CD4-positive, alpha-beta T cell treated with Interleukin-10 for 1 hour (primary cell): ENCODE data around the gene PTPRH.

ENCODE experiments used
- DNase-seq: peaks from one replicate; pipeline ENCODE4 v3.0.0-alpha.2; 2020

PTPRH gene

DNA sequence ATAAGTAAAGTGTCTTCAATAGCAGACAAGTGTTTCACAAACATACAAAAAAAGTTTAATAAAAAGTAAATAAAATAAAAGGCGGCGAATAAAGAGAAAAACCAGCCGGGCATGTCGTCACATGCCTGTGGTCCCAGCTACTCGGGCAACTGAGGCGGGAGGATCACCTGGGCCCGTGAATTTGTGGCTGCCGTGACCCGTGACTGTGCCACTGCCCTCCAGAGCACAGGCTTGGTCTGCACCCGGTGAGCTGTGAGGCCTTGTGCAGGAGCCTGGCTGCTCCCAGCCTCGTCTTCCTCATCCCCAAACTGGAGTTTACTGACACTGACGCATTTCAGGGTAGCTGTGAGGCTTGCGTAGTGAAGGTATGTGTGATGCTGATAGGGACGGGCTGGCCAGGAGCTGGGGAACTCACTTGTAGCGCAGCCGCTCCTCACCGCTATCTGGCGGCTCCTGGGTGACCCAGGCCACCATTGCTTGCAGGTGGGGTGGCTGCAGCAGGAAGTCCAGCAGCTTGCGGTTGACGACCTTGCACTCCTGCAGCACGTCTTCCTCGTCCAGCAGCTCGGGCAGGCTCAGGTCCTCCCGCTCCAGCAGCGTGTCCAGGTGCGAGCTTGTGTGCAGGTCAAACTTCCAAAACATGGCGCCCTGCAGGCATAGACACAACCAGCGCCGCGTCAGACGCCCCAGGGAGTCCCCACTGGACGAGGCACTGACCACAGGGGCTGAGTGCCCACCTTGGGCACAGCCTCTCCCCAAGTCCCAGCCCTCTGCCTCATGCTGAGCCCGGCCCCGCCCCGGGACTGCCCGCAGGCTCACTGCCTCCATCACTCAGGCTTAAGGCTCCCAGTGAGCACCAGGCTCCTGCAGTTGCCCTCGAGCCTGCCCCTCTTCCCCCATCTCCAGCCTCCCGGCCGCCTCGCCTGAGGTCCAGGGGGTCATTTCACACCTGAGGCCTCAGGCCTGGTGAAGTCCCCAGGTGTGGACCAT lies 37.5 kb upstream of the PTPRH start:
- DNase-seq = no peak

DNA sequence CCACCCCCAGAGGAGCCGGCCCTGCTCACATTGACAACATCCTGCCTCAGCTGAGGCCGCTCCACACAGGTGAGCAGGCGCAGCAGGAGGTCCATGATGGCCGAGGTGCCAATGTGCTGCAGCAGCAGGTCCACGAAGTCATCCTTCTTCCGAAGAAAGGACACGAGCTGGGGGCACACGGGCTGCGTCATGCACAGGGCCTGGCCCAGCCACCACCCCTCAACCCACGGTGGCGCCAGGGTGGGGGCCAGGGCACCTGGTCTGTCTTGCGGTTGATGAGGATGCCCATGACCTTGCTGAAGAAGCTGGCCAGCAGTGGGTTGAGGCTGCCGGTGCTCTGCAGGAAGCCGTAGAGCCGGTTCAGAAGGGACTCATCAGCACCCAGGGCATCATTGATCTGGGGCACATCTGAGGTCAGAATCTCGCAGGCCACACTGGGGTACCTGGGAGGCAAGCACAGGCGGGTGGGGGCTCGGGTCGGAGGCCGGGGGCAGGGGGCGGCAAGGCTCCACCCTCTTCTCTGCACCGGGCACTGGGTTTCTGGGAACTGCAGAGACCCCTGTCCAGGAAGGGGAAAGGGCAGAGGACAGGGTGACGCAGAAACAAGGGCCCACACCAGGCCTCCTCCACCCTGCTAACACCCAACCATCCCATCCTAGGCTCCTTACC lies 36.1 kb upstream of the PTPRH start:
- no peak for DNase-seq

DNA sequence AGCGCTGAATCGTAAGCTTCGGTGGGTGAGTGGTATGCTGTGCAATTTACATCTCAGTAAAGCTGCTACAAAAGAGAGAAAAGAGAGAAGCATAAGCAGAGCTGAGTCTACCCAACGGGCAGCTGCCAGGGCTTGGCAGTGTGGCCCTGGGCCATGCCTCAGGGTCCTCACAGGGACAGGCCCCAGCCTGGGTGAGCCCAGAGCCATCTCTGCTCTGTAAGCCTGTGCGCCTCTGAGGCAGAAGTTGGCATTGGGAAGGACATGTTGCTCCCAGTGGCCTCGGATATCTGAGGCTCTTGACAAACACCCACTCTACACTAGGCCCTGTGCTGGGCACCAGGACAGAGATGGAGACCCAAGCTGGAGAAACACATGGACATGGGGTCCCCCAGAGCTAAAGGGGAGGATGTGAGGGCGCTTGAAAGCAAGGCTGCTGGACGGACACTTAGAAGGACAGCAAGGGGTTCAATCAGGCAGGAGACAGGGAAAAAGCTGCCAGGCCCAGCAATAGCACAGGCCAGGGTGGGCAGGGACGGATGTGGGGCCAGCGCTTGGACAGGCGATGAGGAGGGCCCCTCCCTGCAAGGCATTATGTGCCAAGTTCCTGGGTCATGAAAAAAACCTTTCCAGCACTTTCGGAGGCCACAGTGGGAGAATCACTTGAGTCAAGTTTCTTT lies 34.8 kb upstream of the PTPRH start:
- no peak for DNase-seq

DNA sequence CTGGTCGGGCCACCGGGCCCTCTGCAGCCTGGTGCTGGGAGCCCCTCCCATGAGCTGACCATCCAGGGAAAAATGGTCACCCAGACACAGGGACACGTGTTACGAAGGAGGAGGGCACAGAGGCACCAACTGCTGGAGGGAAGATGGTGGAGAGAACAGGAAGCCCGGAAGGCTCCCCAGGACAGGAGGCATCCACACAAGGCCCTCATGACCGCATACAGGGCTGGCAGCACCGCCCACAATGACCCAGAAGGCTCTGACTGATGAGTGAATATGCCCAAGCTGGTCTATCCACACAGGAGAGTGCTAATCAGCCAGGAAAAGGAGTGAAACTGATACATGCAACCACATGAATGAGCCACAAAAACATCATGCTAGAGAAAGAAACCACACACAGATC lies 33.2 kb upstream of the PTPRH start:
- no peak for DNase-seq

DNA sequence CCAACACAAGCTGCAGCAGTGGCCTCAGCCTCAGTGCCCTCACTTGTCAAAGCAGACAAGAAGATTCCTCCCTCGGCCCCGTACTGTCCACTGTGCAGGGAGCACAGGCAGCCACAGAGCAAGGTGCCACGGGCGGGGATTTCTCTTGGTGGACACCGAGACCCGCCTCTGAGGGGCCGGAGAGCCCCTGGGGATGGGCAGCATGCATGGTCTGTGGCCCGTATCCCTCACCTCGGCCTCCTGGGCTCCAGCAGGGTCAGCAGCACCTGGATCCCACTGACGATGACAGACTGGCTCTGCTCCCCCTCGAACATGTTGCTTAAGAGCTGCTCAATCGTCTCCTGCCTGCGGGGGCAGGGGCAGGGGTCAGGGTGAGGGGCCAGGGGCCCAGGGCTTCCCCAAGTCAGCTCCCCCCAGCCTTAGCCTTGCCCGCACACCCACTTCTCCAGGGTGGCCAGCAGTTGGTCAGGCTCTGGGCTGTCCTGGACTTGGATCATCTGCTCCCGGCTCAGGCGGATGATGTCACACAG lies 32.7 kb upstream of the PTPRH start:
- DNase-seq = no peak

DNA sequence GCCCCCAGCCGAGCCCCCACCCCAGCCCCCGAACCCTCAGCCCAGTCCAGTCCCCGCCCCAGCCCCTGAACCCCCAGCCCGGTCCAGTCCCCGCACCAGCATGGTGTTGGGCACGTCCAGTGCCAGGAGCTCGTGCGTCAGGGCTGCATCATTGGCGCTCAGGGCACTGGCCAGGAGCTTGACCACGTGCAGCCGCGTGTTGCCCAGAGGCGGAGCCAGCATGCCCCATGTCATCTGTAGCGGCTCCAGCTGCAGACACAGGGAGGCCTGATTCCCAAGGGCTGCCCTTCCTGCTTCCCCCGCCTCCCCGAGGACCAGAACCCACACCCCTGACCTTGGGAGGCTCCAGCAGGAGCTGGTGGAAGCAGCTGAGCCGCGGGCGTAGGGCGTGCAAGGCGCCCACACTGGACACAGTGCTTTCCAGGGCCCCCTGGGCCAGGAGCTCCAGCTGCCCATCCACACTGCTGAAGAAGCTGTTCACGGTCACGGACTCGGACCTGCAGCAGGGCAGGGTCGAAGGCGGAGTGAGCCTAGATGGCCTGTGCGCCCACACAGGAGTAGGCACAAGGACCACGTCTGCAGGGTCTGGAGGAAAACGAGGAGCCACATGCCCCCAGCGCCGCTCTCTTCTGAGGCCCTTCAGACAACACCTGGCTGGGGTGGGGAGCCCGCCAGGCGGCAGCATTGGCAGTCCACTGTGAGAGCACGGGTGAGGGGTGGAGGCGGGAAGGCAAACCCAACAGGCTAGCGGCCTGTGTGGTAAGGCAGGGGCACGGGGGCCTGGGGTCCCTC lies 32.0 kb upstream of the PTPRH start:
- no peak for DNase-seq

DNA sequence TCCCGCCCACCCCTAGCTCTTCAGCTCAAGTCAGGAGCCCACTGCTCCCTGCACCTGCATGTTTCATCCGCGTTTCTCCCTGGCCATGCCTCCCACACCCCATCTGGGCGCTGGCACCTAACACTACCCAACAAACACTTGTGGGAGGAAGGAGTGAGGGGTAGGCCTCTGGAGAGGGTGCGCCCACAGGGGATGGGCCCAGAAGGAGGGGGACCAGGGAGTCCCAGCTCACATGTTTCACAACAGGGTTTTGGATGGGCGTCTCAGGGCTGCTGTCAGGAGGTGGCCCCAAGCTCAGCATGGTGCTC lies 31.4 kb upstream of the PTPRH start:
- DNase-seq = no peak

DNA sequence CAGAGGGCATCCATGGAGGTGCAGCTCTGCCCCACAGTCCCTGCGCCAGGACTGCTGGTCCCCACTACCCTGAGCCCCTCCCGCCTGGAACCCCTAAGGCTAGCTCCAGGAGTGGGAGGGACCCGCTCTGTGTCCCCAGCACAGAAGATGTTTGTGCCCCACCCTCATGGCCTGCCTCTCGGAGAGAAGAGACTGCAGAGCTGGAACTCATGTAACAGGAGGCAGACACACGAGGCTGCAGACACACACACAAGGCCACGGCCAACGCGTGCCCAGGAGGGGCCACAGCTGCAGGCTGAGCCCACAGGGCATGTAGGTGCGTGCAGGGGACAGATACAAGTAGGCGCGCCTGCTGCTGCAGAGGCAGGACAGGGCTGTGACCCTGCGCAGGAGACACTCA lies 29.7 kb upstream of the PTPRH start:
- no peak for DNase-seq

DNA sequence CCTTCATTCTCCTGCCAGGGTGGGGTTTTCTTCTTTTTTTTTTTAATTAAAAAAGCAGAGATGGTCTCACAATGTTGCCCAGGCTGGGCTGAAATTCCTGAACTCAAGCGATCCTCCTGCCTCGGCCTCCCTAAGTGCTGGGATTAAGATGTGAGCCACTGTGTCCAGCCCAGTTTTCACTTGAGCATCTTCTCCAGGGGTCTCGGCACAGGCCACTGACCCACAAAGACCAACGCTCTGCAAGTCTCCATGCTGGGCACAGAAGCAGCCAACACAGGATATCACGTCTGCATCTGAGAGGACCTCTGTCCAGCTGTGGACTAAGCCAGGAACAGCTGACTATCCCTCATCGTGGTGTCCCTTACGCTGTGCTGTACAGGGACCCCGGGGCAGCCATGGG lies 28.7 kb upstream of the PTPRH start:
- DNase-seq = no peak

DNA sequence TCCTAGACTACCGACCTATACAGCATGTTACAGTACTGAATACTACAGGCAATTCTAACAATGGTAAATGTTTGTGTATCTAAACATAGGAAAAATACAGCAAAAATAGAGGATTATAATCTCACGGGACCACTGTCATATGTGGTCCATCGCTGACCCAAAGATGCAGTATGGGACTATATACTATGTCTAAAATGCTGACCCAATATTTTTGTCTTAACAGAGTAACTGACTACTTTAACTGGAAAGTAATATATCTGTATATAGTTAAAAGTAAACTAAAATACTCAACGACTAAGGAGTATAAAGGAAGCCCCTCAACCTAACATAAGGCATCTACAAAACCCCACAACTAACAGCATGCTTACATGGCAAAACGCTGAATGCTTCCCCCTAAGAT lies 23.7 kb upstream of the PTPRH start:
- no peak for DNase-seq

DNA sequence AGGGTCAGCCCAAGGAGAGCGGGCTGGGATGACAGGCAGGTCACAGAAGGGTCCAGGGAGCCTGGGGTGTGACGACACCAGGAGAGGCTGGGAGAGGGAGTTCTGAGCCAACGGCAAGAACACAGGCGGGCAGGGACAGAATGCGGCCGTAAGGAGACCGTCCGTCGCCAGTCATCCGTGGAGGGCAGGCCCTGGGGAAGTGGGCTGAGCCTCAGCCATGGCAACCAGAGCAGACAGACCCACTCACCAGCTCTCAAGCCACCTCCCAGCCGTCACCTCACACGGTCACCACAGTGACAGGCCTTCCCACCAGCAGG lies 22.9 kb upstream of the PTPRH start:
- no peak for DNase-seq

DNA sequence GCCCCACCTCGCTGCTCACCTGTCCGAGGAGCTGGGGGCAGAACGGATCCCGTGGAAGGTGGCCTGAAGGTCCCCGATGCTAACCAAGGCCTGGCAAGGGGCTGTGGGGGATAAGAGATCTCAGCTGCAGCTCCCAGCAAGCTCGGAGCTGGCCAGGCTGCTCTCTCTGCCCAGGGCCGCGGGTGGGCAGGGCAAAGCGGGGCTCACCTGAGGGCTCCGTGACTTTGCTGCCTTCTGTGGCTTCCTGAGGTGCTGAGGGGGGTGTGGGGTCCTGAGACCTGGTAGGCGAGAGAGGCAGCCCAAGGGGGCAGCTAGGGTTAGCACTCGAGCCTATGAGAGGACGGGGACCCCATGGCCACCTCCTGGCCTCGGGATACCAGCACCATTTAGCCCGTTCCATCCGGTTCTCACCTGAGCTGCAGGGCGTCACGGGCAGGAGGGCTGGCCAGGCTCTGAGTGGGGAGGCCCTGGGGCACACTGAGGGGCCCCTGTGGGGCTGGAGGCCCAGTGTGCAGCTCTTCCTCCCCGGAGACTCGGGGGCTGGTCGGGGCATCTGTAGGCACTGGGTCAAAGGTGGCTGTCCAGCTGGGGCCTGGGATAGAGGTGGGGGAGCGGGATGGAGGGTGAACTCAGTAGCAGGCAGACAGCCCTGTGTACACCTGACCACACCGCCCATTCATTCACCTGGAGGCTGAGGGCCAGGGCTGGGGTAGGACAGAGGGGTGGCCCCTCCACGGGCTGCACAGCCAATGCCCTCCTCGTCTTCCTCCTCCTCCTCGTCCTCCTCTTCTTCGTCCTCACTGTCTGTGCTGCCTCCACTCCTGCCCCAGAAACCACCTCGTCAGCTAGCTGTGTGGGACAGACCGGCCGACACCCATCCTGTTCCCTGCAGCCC lies 22.3 kb upstream of the PTPRH start:
- DNase-seq = no peak

DNA sequence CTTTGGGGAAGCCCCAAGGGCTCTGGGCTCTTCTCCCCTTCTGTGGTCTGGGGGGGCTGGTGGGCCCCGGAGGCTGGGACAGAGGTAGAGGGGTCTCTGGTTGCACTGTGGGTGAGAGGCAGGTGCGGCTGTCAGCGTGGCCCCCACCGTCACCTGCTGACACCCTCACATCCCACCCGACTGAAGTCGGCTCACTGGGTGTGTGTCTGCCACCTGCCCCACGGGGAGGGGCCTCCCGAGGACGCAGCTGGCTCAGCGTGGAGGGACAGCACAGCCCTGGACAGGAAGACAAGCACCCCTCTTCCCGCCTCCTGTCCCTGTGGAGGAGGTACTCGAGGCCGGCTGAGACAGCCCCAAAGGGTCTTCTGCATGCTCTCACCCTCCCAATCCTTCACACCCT lies 21.5 kb upstream of the PTPRH start:
- no peak for DNase-seq

DNA sequence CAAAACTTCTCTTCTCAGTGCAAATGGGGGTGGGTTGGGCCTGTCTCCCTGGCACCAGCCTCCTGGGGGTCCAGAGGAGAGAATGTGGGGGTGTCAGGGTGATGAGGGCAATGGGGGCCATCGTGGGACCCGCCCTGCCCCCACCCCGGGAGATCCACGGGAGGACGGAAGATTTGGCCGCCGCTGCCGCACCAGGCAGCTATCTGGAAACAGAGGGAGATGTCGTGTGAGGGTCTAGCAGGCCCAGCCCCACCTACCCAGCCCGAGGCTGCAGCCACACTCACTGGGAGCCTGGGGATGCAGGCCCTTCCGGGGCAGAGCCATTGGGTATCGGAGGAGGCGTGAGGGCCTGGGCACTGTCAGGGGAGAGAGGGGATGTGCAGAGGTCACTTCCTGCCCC lies 21.0 kb upstream of the PTPRH start:
- no peak for DNase-seq

DNA sequence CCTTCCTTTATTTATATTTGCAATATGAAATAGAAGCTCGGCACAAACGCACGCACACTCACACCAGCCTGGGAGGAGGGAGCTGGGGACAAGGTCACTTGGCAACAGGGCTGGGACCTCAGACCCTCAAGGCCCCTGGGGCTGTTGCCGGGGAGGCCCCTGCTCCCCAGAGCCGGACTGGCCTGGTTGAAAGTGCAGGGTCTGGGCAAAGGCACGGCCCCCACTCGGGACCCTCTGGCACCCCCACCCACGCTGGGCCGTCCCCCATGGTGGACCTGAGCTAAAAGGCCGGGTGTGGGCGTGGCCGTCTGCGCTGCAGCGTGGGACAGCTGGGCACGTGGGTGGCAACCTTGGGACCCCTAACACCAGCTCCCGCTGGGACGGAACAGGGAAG lies 20.5 kb upstream of the PTPRH start:
- DNase-seq = no peak

DNA sequence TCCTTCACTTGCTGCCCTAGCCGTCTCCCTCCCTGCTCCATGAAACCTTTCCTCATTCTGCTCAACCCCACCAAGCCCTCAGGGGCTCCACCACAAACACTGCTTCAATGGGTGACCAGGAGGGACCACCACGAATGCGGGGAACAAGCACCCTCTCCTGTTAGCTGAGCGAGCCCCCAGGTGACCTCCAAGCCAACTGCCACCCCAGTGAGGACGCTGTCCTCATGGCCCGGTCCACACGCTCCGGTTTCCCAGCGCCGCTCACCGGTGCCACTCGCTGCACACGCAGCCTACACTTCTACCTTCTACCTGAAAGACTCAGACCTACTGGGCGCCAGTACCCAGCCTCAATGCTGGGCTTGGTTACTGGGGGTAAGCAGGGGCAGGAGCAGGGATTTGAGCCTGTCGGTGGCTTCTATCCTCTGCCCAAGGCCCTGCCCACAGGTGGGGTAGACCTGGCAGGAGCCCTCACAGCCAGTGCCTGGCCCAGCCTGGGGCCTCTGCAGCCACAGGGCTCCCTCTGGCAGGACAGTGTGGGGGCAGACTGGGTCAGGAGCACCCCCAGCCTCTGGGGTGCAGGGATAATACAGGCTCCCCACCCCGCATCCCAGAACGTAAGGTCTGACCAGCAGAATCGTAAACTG lies 20.0 kb upstream of the PTPRH start:
- no peak for DNase-seq

DNA sequence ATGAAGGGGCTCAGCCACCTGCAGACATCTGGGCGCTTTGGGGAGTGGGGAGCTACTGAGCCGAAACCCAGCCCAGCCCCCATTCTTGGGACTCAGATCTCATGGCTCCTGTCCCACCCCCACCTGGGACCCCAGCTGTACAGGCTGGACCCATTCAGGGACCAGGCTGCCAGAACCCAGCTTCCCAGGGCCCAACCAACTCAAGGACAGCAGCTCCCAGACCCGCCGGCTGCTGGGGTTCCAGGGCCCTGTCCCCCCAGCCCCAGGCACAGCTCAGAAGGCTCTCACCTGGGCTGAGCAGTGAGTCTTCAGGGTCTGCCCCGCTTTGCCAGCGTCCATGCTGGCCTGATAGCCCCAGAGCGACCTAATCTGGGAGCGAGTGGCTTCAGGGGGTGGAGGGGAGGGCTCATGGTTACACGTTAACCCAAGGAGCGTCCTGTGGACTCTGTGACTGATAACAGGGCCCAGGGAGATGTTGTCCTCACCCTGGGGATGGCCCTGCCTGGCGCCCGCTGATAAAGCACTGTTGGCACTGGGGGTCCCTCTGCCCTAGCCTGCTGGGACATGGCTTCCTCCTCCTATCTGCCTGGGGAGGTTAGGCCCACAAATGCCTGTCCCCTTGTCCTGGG lies 19.2 kb upstream of the PTPRH start, which contains the start of gene TMEM86B:
TMEM86B (minus strand) TSS at position 361 of the 629 bp plus-strand sequence; CDS start at position 339, 22 bp downstream.
- no peak for DNase-seq

DNA sequence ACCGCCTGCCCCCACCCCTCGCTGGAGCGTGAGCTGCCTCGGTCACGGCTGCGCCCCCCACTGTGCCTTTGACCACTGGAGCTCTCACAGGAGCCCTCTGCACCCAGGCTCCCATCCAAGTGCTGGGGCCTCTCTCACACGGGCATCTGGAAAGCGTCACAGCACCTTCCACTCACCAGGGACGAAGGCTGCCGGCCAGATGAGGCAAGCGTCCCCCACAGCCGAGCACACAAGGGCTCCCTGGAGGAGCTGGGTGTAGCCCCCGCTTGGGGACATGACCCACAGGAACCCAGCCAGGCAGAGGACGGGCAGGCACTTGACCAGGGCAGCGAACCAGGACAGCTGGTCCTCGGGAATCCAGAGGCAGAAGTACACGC lies 18.7 kb upstream of the PTPRH start:
- no peak for DNase-seq

DNA sequence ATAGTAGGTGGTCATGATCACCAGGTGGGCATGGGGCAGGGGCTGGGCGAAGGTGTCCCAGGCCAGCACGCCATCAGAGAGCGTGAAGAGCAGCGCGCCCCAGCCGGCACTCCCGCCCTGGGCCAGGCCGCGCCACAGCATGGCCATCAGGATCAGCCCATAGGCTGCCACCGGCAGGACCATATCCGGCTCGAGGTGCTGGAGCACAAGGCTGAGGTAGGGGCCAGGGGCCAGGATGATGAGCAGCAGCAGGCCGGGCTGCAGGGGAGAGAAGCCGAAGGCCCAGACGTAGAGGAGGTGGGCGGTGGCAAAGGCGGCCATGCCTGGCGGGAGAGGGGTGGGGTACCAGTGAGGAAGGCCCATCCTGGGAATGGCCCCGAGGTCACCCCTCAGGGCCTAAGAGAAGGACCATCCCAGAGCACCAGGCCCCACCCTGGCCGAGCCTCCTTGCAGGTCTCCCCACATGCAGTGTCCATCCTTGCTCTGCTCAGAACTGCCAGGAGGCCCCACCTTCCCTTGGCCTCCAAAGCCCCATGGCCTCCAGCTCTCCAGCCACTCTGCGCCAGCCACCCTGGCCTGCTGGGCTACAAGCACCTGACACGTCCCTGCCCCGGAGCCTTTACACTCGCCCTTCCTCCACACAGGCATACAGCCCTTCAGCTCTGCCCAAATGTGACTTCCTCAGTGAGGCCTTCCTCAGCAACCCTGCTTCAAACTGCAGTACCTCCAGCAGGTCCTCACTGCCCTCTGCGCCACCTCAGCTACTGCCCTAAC lies 18.1 kb upstream of the PTPRH start:
- DNase-seq = no peak

DNA sequence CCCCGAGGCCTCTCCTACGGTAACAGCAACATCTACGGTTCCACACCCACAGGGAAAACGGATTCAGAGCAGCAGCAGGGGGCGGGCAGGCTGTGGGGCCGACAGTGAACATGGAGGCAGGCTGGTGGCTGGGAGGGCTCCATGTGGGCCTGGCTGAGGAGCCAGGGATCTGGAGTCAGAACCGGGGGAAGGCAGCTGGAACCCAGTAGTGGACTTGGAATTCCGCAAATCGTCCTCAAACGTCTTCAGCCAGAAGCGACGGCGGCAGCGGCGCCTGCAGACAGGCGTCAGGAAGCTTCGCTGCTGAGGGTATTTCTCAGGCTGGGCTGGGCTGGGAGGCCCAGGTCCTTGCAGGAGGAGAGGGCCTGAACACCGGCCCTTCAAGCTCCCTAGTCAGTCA lies 17.5 kb upstream of the PTPRH start:
- DNase-seq = no peak
